IMR-90 (cell line): Measurements from ENCODE around the gene ANKRD7. TPM values are rescaled to one million over a fixed set of nuclear protein-coding genes. Genes with fewer than 3 reads are reported as not detected.

Source experiments
- ATAC-seq: fragments of 200-7000 bp; cut with Tn5 transposase; 2 replicates; pipeline ENCODE4 v1.9.1; 2020; ENCODE audit warnings: low read depth, mild to moderate bottlenecking, moderate library complexity
- BruUV-seq: library from RNA; stranded (reverse); fragments of 400-500 nt; replicated peaks from 2 replicates; lab custom pipeline; 2021; lab: Mats Ljungman, UMichigan
- CTCF ChIA-PET: fragments of 300-600 bp; formaldehyde crosslinking; extraction: SDS; loops from one replicate; lab custom pipeline; 2021; ENCODE audit warnings: antibody characterized with exemption; lab: Yijun Ruan, JAX
- POLR2A ChIA-PET: fragments of 300-600 bp; sonication (Branson Sonifier 250); formaldehyde crosslinking; loops from one replicate; lab custom pipeline; 2022; ENCODE audit warnings: antibody characterized with exemption; ENCODE audit not compliant: unreplicated experiment; lab: Charles Lee
- DNase-seq: peaks from one replicate; pipeline ENCODE4 v3.0.0; 2013
- H2AFZ ChIP-seq: replicated peaks from 2 replicates; pipeline ENCODE3; 2013; ENCODE audit warnings: low read length, mild to moderate bottlenecking; ENCODE audit not compliant: poor library complexity
- H2AK5ac ChIP-seq: 2 replicates; pipeline ENCODE4 v1.6.1; 2013; ENCODE audit warnings: low read depth, low read length, inconsistent platforms
- H2AK9ac ChIP-seq: replicated peaks from 2 replicates; pipeline ENCODE3; 2013; ENCODE audit warnings: mild to moderate bottlenecking, low read depth, low read length, moderate library complexity; ENCODE audit not compliant: poor library complexity
- H2BK120ac ChIP-seq: 2 replicates; pipeline ENCODE4 v1.6.1; 2013; ENCODE audit warnings: low read depth, low read length, inconsistent platforms
- H2BK15ac ChIP-seq: 3 replicates; pipeline ENCODE4 v1.6.1; 2013; ENCODE audit warnings: low read depth, low read length, inconsistent platforms
- H2BK20ac ChIP-seq: 2 replicates; pipeline ENCODE4 v1.6.1; 2013; ENCODE audit warnings: low read depth, mild to moderate bottlenecking, inconsistent platforms, low read length, moderate library complexity
- H2BK5ac ChIP-seq: 2 replicates; pipeline ENCODE4 v1.6.1; 2013; ENCODE audit warnings: mild to moderate bottlenecking, low read depth, low read length, inconsistent platforms; ENCODE audit not compliant: poor library complexity, severe bottlenecking
- H3K14ac ChIP-seq: replicated peaks from 2 replicates; pipeline ENCODE4 v1.6.1; 2013; ENCODE audit warnings: low read depth, low read length, inconsistent platforms
- H3K18ac ChIP-seq: 2 replicates; pipeline ENCODE4 v1.6.1; 2013; ENCODE audit warnings: low read depth, low read length, control low read depth
- H3K23ac ChIP-seq: 2 replicates; pipeline ENCODE4 v1.6.1; 2013; ENCODE audit warnings: low read depth, low read length, inconsistent platforms
- H3K27ac ChIP-seq: 2 replicates; pipeline ENCODE4 v1.5.1; 2013; ENCODE audit warnings: mild to moderate bottlenecking, control low read depth, low read length; ENCODE audit not compliant: insufficient read depth
- H3K27me3 ChIP-seq: 2 replicates; pipeline ENCODE4 v1.6.1; 2013; ENCODE audit warnings: low read length; ENCODE audit not compliant: control insufficient read depth, insufficient read depth
- H3K36me3 ChIP-seq: 2 replicates; pipeline ENCODE4 v1.6.1; 2013; ENCODE audit warnings: low read length, mixed read lengths; ENCODE audit not compliant: control insufficient read depth, insufficient read depth
- H3K4ac ChIP-seq: 2 replicates; pipeline ENCODE4 v1.6.1; 2013; ENCODE audit warnings: low read depth, low read length, inconsistent platforms
- H3K4me1 ChIP-seq: 2 replicates; pipeline ENCODE4 v1.6.1; 2013; ENCODE audit warnings: low read length, mixed read lengths; ENCODE audit not compliant: control insufficient read depth, insufficient read depth
- H3K4me2 ChIP-seq: 2 replicates; pipeline ENCODE4 v1.6.1; 2013; ENCODE audit warnings: low read depth, mild to moderate bottlenecking, control low read depth, low read length, moderate library complexity
- H3K4me3 ChIP-seq: 2 replicates; pipeline ENCODE4 v1.5.1; 2013; ENCODE audit warnings: low read depth, mild to moderate bottlenecking, control low read depth, low read length, moderate library complexity; ENCODE audit not compliant: insufficient read depth
- H3K56ac ChIP-seq: 2 replicates; pipeline ENCODE4 v1.6.1; 2013; ENCODE audit warnings: low read length, inconsistent platforms; ENCODE audit not compliant: insufficient read depth; ENCODE audit errors: extremely low read depth
- H3K79me1 ChIP-seq, 2 experiments: 2 replicates each; pipeline ENCODE4 v1.6.1; 2013; ENCODE audit warnings: low read length in 2 of 2, inconsistent platforms in 1 of 2, low read depth in 1 of 2
- H3K9ac ChIP-seq: 2 replicates; pipeline ENCODE4 v1.6.1; 2013; ENCODE audit warnings: low read depth, low read length, control low read depth
- H3K9me1 ChIP-seq: 2 replicates; pipeline ENCODE4 v1.6.1; 2013; ENCODE audit warnings: low read length, inconsistent platforms; ENCODE audit not compliant: insufficient read depth
- H3K9me3 ChIP-seq: 2 replicates; pipeline ENCODE4 v1.6.1; 2013; ENCODE audit warnings: low read length; ENCODE audit not compliant: control insufficient read depth, insufficient read depth
- H4K20me1 ChIP-seq: 2 replicates; pipeline ENCODE4 v1.6.1; 2013; ENCODE audit warnings: low read length, inconsistent platforms; ENCODE audit not compliant: insufficient read depth
- H4K5ac ChIP-seq: 2 replicates; pipeline ENCODE4 v1.6.1; 2013; ENCODE audit warnings: mild to moderate bottlenecking, low read depth, low read length, control low read depth
- H4K8ac ChIP-seq, 2 experiments: 2 replicates each; pipeline ENCODE4 v1.6.1; 2013; ENCODE audit warnings: low read depth in 2 of 2, low read length in 2 of 2, control low read depth in 1 of 2, inconsistent platforms in 1 of 2
- H4K91ac ChIP-seq: 2 replicates; pipeline ENCODE4 v1.6.1; 2013; ENCODE audit warnings: low read depth, low read length, inconsistent platforms; ENCODE audit not compliant: insufficient read depth
- CHD1 ChIP-seq: IDR thresholded peaks from 2 replicates; pipeline ENCODE4 v1.6.1; 2012; ENCODE audit warnings: low read depth, low read length, improper control_type of control experiment
- NFE2L2 ChIP-seq: fragments of 150-350 bp; IDR thresholded peaks from 2 replicates; pipeline ENCODE4 v1.6.1; 2016; ENCODE audit warnings: low read depth, mild to moderate bottlenecking, low read length
- SMC3 ChIP-seq: fragments of 150-350 bp; IDR thresholded peaks from 2 replicates; pipeline ENCODE4 v1.6.1; 2016; ENCODE audit warnings: low read depth, mild to moderate bottlenecking, antibody characterized with exemption, low read length, moderate library complexity
- USF2 ChIP-seq: fragments of 150-350 bp; IDR thresholded peaks from 2 replicates; pipeline ENCODE4 v1.6.1; 2017; ENCODE audit warnings: mild to moderate bottlenecking, antibody characterized with exemption, low read length, low read depth
- WGBS, 2 experiments: methylation state at CpG; one replicate each; pipeline versions ENCODE4 v1.1.5 to v1.1.7; 2013; ENCODE audit warnings: missing lambda C conversion rate in 2 of 2; ENCODE audit not compliant: insufficient read length in 1 of 2; ENCODE audit errors: extremely low coverage in 2 of 2; 5-methylcytosine and 5-hydroxymethylcytosine counted together
- dilution Hi-C: fragments of 300-500 bp; cut with HindIII; formaldehyde crosslinking; loops from one replicate; pipeline ENCODE4 v1.14.3; 2018; ENCODE audit warnings: low sequenced_read_pairs; ENCODE audit not compliant: unreplicated experiment
- in situ Hi-C: fragments of 300-500 bp; cut with MboI; formaldehyde crosslinking; loops from 3 replicates; pipeline ENCODE4 v1.14.3; 2019; ENCODE audit warnings: low sequenced_read_pairs, inconsistent platforms, mixed read lengths
- intact Hi-C: fragments of 100-400 bp; cut with micrococcal nuclease; formaldehyde crosslinking; loops from 2 replicates; pipeline ENCODE4 v1.10.0; 2022
- polyA plus RNA-seq, 3 experiments: library from polyadenylated mRNA; depleted of rRNA; stranded (reverse); fragments of >200 nt; gene quantifications; 2 replicates each; pipeline ENCODE4 v1.2.3, GENCODE V29; 2012; ENCODE audit warnings: low replicate concordance in 1 of 3
- total RNA-seq: library from RNA; depleted of rRNA; stranded (reverse); fragments of >200 nt; gene quantifications from 2 replicates; pipeline ENCODE4 v1.2.3, GENCODE V29; 2012

The ANKRD7 gene
- total and polyA plus RNA-seq, 2 of the 4 experiments (the other 2 are of a cell fraction), result 0.17 to 0.18 TPM

DNA sequence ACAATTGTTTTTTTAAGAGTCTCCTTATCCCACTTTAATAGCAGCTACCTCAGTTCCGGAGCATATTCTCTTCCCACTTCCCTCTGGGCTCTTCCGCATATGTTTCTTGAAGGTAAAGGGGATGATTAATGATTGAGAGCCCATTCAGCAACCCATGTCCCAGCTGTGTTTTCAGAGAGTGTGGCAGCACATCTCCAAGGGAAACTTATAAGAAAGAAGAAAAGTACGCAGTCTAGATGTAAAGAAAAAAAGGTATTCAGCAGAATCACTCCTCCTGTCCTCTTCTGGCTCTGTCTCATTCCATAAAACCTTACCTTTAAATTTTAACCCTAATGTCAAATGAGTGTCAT lies 9.7 kb upstream of the ANKRD7 start:
- peaks cover 3% of the 10 kb centered on the region; the same call in 1 of the 2 replicates for H3K9me1 ChIP-seq
- ATAC-seq (no peak), DNase-seq (no peak)
- dilution Hi-C loops (no loop called here), in situ Hi-C loops (no loop called here), intact Hi-C loops (no loop called here)
- peak overlapping the region; percentile 50; the same call in 1 of the 2 replicates for H4K91ac ChIP-seq
- no TSS peak for BruUV-seq
- peak overlapping the region; percentile 28; the same call in 1 of the 2 replicates for H3K14ac ChIP-seq
- peak overlapping the region; percentile 89 for H4K5ac ChIP-seq
- H4K20me1 ChIP-seq, result no peaks in the 10 kb centered on the region
- CTCF ChIA-PET, result no interaction called here
- peak overlapping the region; percentile 65 for H3K4me3 ChIP-seq
- no peaks in the 10 kb centered on the region for H3K9me3 ChIP-seq
- no peak overlapping the region for H3K56ac ChIP-seq
- H2AFZ ChIP-seq, result peak overlapping the region; percentile 91
- POLR2A ChIA-PET, result no interaction called here
- H3K27me3 ChIP-seq, result no peaks in the 10 kb centered on the region; the same call in 1 of the 2 replicates
- H4K8ac ChIP-seq, result peak overlapping the region; percentile 91 to 92
- H3K23ac ChIP-seq, result 0 out of 2 replicates have a peak overlapping the region, but pooled peaks have one; percentile 0
- no peaks in the 10 kb centered on the region for H3K79me1 ChIP-seq
- no peak overlapping the region for H3K18ac ChIP-seq
- H3K9ac ChIP-seq, result peak overlapping the region; percentile 35
- no peak overlapping the region for H2BK5ac ChIP-seq
- no peak overlapping the region for H2BK20ac ChIP-seq
- no peaks in the 10 kb centered on the region for H3K4me1 ChIP-seq
- no CpG with 5 or more reads among the region's 3 CpGs for WGBS, 2 experiments
- H2AK5ac ChIP-seq, result no peak overlapping the region
- no peak for TF ChIP-seq SMC3
- no peak for TF ChIP-seq CHD1
- no peak for TF ChIP-seq USF2
- TF ChIP-seq NFE2L2, result no peak
- H2BK120ac ChIP-seq, result no peak overlapping the region
- H2BK15ac ChIP-seq, result no peak overlapping the region
- no peak overlapping the region for H2AK9ac ChIP-seq
- H3K36me3 ChIP-seq, result no peaks in the 10 kb centered on the region
- peak overlapping the region; percentile 46 for H3K4ac ChIP-seq
- peak overlapping the region; percentile 95 for H3K4me2 ChIP-seq
- H3K27ac ChIP-seq, result no peak overlapping the region
